Caco-2 (cell line): ENCODE measurements around the gene P2RX3. TPM values are rescaled to one million over a fixed set of nuclear protein-coding genes. Genes with fewer than 3 reads are reported as not detected.
A peak's percentile ranks its signal among the peaks of the same experiment; 100 is the strongest.
"Not testable (repeated sequence)": the region's sequence is repeated elsewhere in the genome, so short reads cannot be mapped to it uniquely, and the experiment has no call there.

Experiments
- BruUV-seq: library from RNA; stranded (reverse); fragments of 400-500 nt; replicated peaks from 2 replicates; lab custom pipeline; 2021; lab: Mats Ljungman, UMichigan
- CTCF ChIA-PET: fragments of 300-600 bp; sonication (Branson Sonifier 250); formaldehyde crosslinking; loops from one replicate; lab custom pipeline; 2022; ENCODE audit warnings: antibody characterized with exemption; lab: Charles Lee
- POLR2A ChIA-PET: fragments of 300-600 bp; sonication (Branson Sonifier 250); formaldehyde crosslinking; loops from one replicate; lab custom pipeline; 2022; ENCODE audit warnings: antibody characterized with exemption; lab: Charles Lee
- DNase-seq, 2 experiments: peaks; one replicate each; pipeline versions ENCODE4 v3.0.0 to v3.0.0-alpha.2; 2020 to 2022
- H3K27me3 ChIP-seq: replicated peaks from 2 replicates; pipeline ENCODE4 v1.6.0; 2011; ENCODE audit warnings: low read length; ENCODE audit not compliant: control insufficient read depth, insufficient read depth
- H3K36me3 ChIP-seq: 2 replicates; pipeline ENCODE4 v1.5.1; 2011; ENCODE audit warnings: low read length; ENCODE audit not compliant: control insufficient read depth, insufficient read depth
- H3K4me1 ChIP-seq: fragments of 250-450 bp; sonication (Bioruptor Pico); 2 replicates; pipeline ENCODE4 v1.5.1; 2020; ENCODE audit warnings: mild to moderate bottlenecking
- H3K4me3 ChIP-seq: 2 replicates; pipeline ENCODE4 v1.5.1; 2011; ENCODE audit warnings: low read depth, mild to moderate bottlenecking, control low read depth, low read length
- H3K9me3 ChIP-seq: fragments of 250-450 bp; sonication (Bioruptor Pico); 2 replicates; pipeline ENCODE4 v1.5.1; 2020; ENCODE audit warnings: mild to moderate bottlenecking, moderate library complexity
- H3K27ac Mint-ChIP-seq: one replicate; pipeline ENCODE4 v1.8.0; 2022; ENCODE audit warnings: mixed read lengths; ENCODE audit not compliant: unreplicated experiment
- H3K27me3 Mint-ChIP-seq: one replicate; pipeline ENCODE4 v1.8.0; 2022; ENCODE audit warnings: mixed read lengths; ENCODE audit not compliant: insufficient read depth, unreplicated experiment
- H3K36me3 Mint-ChIP-seq: one replicate; pipeline ENCODE4 v1.8.0; 2022; ENCODE audit warnings: mild to moderate bottlenecking, mixed read lengths; ENCODE audit not compliant: insufficient read depth, unreplicated experiment
- H3K4me1 Mint-ChIP-seq: one replicate; pipeline ENCODE4 v1.8.0; 2022; ENCODE audit warnings: low read depth, mixed read lengths; ENCODE audit not compliant: unreplicated experiment
- H3K4me3 Mint-ChIP-seq: one replicate; pipeline ENCODE4 v1.8.0; 2022; ENCODE audit warnings: mild to moderate bottlenecking, moderate library complexity, mixed read lengths; ENCODE audit not compliant: unreplicated experiment
- H3K9me3 Mint-ChIP-seq: one replicate; pipeline ENCODE4 v1.8.0; 2022; ENCODE audit warnings: mixed read lengths; ENCODE audit not compliant: unreplicated experiment
- CTCF ChIP-seq, 2 experiments: fragments of 200-600 bp in 1 of 2; IDR thresholded peaks; 1 replicate in 1 of 2; 2 replicates in 1 of 2; pipeline versions ENCODE4 v1.5.1 to v1.8.0; 2011 to 2022; ENCODE audit warnings: antibody characterized with exemption in 1 of 2, control low read depth in 1 of 2, inconsistent platforms in 1 of 2, low read depth in 1 of 2, low read length in 1 of 2, mild to moderate bottlenecking in 1 of 2, moderate library complexity in 1 of 2; ENCODE audit not compliant: insufficient read depth in 1 of 2, severe bottlenecking in 1 of 2, unreplicated experiment in 1 of 2
- intact Hi-C: fragments of 100-400 bp; cut with micrococcal nuclease; formaldehyde crosslinking; loops from one replicate; pipeline ENCODE4 v1.10.0; 2022; ENCODE audit not compliant: unreplicated experiment
- total RNA-seq: library from RNA; stranded (reverse); gene quantifications from 2 replicates; pipeline ENCODE4 v1.2.3, GENCODE V29; 2022

Gene P2RX3
- total RNA-seq, 1 experiment from 2014 or later: not detected

DNA sequence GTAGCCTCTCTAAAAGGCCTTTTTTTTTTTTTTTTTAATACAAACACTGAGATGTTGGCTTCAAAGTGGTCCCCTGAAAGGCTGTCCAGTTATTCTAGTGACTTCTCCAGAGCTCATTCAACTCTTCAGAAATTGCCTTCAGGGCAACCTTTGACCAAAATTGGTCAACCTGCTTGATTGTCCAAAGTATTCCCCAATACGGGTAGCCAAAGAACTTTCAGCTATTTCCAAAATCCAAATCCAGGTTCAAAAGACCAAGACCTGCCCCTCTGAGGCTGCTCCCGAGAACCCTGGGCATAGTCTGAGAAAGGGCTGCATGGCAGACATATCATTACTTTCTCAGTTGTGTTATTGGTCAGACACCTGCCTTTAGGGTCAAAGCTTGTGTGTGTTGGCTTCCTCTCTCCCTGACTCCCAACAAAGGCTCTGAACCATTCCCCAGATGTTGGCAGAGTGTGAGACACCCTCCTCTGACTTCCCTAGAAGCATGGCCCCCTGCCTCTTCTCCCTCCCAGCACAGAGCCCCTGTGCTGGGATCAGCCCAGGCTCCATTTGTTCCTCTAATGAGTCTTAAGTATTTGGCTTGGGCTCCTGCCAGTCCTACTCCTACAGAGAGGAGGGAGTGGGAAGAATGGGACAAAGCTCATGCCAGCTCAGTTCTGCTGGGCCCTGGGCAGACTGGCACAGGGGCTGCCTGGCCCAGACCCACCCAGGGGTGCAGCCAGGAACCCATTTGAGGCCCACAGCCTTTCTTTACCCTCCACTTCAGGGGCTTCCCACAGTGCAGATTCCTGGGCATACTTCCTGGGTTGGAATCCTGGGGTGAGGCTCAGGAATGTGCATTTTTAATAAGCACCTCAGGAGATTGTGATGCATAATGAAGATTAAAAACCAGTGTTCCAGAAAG is 43.7 kb upstream of the P2RX3 start:
- Histone ChIP-seq H3K9me3 (no peaks in the 10 kb centered on the region; the same call in 1 of the 2 replicates), H3K4me1 (peaks cover 36% of the 10 kb centered on the region), H3K27me3 (no peaks in the 10 kb centered on the region), H3K4me3 (no peak overlapping the region), H3K36me3 (peaks cover 5% of the 10 kb centered on the region; the same call in 1 of the 2 replicates)
- Mint-ChIP-seq H3K9me3 (no peaks in the 10 kb centered on the region), H3K27me3 (no peaks in the 10 kb centered on the region), H3K27ac (peak overlapping the region; percentile 62), H3K36me3 (peaks cover 29% of the 10 kb centered on the region), H3K4me1 (peaks cover 23% of the 10 kb centered on the region), H3K4me3 (no peak overlapping the region)
- POLR2A ChIA-PET: no interaction called here
- TF ChIP-seq CTCF (IDR thresholded peaks at IDR 0.05; ENCODE audit: insufficient read depth in 1 of 2, low read depth in 1 of 2, low read length in 1 of 2, severe bottlenecking in 1 of 2, unreplicated experiment in 1 of 2): no peak
- intact Hi-C loops: no loop called here
- CTCF ChIA-PET: interaction anchor here (1.2 to 1.5 kb wide), 2 partner anchors 17 to 34 kb away, joined by 3 read pairs; no protein-coding TSS in a partner anchor
- no peak for DNase-seq
- BruUV-seq: no TSS peak

- H3K9me3 ChIP-seq, POLR2A ChIA-PET, H3K27me3 Mint-ChIP-seq, H3K9me3 Mint-ChIP-seq, H3K4me1 Mint-ChIP-seq, intact Hi-C loops, H3K27ac Mint-ChIP-seq, CTCF ChIA-PET, H3K4me3 ChIP-seq, H3K27me3 ChIP-seq, DNase-seq, BruUV-seq, H3K4me3 Mint-ChIP-seq: not testable (repeated sequence)
- H3K36me3 ChIP-seq: peaks cover 18% of the 10 kb centered on the region
- H3K4me1 ChIP-seq: peaks cover 22% of the 10 kb centered on the region
- peaks cover 46% of the 10 kb centered on the region for H3K36me3 Mint-ChIP-seq
Measured at GRCh38 chr11:57296205-57296604, 41.9 kb upstream of the P2RX3 start.

DNA sequence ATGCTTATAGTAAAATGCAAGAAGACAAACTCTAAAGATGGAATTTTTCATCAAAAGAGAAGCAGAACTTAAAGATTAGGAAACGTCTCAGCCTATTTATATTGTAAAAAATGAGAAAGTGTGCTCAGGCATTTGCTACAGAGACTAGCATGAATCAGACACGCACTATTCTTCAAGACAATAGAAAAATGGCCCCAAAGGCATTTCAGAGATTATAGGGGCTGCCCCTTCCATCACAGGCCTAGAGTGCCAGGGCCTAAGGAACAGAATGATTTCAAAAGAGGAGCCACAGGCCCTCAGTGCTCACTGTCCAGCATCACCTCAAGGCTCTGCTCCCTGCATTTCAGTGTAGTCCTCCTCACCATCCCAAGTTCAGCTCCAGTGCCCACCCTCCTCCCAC is 40.9 kb upstream of the P2RX3 start:
- H3K4me1 Mint-ChIP-seq: no peaks in the 10 kb centered on the region
- DNase-seq: no peak
- peaks cover 57% of the 10 kb centered on the region for H3K36me3 Mint-ChIP-seq
- H3K27ac Mint-ChIP-seq: no peak overlapping the region
- BruUV-seq: no TSS peak
- no peak for TF ChIP-seq CTCF (IDR thresholded peaks at IDR 0.05; ENCODE audit: insufficient read depth in 1 of 2, low read depth in 1 of 2, low read length in 1 of 2, severe bottlenecking in 1 of 2, unreplicated experiment in 1 of 2)
- H3K4me3 Mint-ChIP-seq: no peak overlapping the region
- H3K27me3 Mint-ChIP-seq: no peaks in the 10 kb centered on the region
- POLR2A ChIA-PET: no interaction called here
- Histone ChIP-seq H3K27me3 (no peaks in the 10 kb centered on the region), H3K4me3 (no peak overlapping the region), H3K4me1 (peaks cover 22% of the 10 kb centered on the region), H3K9me3 (no peaks in the 10 kb centered on the region; the same call in 1 of the 2 replicates), H3K36me3 (peaks cover 20% of the 10 kb centered on the region)
- H3K9me3 Mint-ChIP-seq: no peaks in the 10 kb centered on the region
- intact Hi-C loops: no loop called here
- CTCF ChIA-PET: no interaction called here
